ENCODE data around the gene CYP17A1.
"Not testable (repeated sequence)": the region's sequence is repeated elsewhere in the genome, so short reads cannot be mapped to it uniquely, and the experiment has no call there.

The CYP17A1 gene, protein sequence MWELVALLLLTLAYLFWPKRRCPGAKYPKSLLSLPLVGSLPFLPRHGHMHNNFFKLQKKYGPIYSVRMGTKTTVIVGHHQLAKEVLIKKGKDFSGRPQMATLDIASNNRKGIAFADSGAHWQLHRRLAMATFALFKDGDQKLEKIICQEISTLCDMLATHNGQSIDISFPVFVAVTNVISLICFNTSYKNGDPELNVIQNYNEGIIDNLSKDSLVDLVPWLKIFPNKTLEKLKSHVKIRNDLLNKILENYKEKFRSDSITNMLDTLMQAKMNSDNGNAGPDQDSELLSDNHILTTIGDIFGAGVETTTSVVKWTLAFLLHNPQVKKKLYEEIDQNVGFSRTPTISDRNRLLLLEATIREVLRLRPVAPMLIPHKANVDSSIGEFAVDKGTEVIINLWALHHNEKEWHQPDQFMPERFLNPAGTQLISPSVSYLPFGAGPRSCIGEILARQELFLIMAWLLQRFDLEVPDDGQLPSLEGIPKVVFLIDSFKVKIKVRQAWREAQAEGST

GRCh38 chr10:102837230-102837721 lies at the start of gene CYP17A1:
CYP17A1 (minus strand) TSS chr10:102837413; CDS start chr10:102837361, 52 bp downstream.
- no peak for DNase-seq (ENCODE audit: low read depth)

- no peak for DNase-seq (ENCODE audit: low read depth)
Observed at GRCh38 chr10:102880256-102880655, 43.0 kb upstream of the CYP17A1 start.

- DNase-seq (ENCODE audit: low read depth), result no peak
Observed at GRCh38 chr10:102878629-102879028, 41.4 kb upstream of the CYP17A1 start.

DNA sequence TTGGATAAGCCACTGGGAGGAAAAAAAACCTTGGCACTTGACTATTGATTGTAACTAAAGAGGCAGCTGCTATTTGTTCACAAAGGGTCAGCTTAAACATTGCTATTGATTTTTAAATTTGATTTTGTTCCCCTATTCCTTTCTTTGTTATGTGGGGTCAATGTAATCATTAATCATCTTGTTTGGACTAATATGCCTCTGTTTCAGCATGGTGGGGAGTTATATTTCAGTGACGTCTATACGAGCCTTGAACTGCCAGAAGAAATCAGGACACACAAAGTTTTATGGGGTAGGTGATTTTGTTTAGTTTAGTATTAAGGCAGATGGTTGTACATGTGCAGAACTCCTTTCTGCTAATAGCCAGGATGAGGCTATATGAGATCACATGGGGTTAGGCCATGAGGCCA lies 39.5 kb upstream of the CYP17A1 start:
- no peak for DNase-seq (ENCODE audit: low read depth)

DNA sequence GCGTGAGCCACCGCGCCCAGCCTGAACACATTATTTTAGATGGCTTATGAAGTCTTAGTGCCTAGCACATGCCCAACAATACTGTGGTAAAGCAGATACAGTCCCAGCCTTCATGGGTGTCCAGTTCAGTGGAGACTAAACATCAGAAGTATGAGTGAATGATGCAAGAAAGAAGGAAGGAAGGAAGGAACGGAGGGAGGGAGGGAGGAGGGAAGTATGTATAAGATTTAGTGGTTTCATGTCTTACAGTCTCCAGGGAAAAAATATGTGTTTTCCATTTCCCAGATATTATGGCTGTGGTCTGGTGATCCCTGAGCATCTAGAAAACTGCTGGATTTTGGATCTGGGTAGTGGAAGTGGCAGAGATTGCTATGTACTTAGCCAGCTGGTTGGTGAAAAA lies 35.0 kb upstream of the CYP17A1 start:
- no peak for DNase-seq (ENCODE audit: low read depth)

DNA sequence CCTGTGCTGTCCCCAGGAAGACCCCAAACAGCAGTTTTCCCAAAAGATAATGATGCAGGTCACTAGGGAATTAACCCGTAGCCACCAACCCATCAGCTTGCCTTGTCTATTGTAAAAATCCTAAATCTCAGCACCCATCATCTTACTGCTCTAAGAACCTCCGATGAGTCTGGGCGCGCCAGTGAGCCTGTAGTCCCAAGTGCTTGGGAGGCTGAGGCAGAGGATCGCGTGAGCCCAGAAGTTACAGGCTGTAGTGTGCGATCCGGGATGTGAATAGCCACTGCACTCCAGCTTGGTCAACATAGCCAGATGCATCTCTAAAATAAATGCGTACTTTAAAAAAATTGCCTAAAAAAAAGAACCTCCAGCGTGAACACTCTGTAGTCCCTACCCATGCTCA lies 33.0 kb upstream of the CYP17A1 start:
- DNase-seq (ENCODE audit: low read depth), result no peak

GRCh38 chr10:102869258-102870198 lies 32.3 kb upstream of the CYP17A1 start, which contains the start of gene AS3MT:
AS3MT (plus strand) TSS chr10:102869470; CDS start chr10:102869593, 123 bp downstream.
- no peak for DNase-seq (ENCODE audit: low read depth)

- DNase-seq (ENCODE audit: low read depth), result no peak
Observed at GRCh38 chr10:102868911-102869257, 31.7 kb upstream of the CYP17A1 start.

GRCh38 chr10:102865620-102866019 lies 28.4 kb upstream of the CYP17A1 start:
- DNase-seq (ENCODE audit: low read depth), result no peak

- no peak for DNase-seq (ENCODE audit: low read depth)
Observed at GRCh38 chr10:102863660-102864059, 26.4 kb upstream of the CYP17A1 start.

DNA sequence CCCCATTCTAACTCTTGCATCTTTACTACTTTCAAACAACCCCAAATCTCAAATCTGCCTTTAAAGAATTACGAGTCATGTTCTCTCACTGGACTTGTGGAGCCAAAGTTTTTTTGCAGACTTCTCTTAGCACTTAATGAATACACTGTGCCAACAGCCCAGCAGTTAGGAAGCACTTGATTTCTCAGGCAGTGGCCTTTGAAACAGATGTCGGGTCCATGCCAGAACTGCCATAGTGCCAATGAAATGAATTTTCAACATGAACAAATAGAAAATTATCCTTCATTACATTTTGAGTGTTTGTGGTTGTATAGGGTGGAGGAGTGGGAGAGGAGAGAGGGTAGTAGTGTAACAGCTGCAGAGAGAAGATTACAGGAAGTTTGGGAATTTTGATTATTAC lies 22.7 kb upstream of the CYP17A1 start:
- no peak for DNase-seq (ENCODE audit: low read depth)

- DNase-seq (ENCODE audit: low read depth), result no peak
Observed at GRCh38 chr10:102856758-102857424, 19.7 kb upstream of the CYP17A1 start.

DNA sequence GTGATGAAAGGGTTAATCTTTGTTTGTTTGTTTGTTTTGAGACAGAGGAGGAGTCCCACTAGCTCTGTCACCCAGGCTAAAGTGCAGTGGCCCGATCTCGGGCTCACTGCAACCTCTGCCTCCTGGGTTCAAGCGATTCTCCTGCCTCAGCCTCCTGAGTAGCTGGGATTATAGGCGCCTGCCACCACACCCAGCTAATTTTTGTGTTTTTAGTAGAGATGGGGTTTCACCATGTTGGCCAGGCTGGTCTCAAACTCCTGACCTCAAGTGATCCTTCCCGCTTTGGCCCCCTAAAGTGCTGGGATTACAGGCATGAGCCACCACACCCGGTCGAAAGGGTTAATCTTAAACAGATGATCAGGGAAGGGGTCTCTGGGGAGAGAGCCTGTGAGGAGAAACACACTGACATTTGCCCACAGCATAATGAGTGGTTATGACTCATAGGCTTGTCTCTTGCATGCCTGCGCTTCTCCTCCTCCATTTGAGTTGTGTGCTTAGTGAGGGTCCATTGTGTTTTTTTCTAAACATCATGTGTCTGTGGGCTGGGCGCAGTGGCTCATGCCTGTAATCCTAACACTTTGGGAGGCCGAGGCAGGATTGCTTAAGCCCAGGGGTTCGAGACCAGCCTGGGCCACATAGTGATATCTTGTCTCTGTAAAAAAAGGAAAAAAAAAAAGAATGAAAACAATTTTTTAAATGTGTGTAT lies 18.7 kb upstream of the CYP17A1 start:
- DNase-seq (ENCODE audit: low read depth), result not testable (repeated sequence)

DNA sequence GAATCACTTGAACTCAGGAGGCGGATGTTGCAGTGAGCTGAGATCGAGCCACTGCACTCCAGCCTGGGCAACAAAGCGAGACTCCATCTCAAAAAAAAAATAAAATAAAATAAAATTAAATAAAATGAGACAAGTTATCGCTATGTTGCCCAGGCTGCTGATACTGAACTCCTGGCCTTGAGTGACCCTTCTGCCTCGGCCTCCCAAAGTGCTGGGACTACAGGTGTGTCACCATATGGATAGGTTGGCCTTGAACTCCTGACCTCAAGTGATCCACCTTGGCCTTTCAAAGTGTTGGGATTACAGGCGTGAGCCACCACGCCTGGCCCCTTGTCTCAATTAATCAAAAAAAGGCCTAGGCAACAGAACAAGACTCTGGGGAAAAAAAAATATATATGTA lies 16.0 kb upstream of the CYP17A1 start:
- DNase-seq (ENCODE audit: low read depth), result not testable (repeated sequence)

- DNase-seq (ENCODE audit: low read depth), result no peak
Observed at GRCh38 chr10:102850025-102850518, 12.9 kb upstream of the CYP17A1 start.

DNA sequence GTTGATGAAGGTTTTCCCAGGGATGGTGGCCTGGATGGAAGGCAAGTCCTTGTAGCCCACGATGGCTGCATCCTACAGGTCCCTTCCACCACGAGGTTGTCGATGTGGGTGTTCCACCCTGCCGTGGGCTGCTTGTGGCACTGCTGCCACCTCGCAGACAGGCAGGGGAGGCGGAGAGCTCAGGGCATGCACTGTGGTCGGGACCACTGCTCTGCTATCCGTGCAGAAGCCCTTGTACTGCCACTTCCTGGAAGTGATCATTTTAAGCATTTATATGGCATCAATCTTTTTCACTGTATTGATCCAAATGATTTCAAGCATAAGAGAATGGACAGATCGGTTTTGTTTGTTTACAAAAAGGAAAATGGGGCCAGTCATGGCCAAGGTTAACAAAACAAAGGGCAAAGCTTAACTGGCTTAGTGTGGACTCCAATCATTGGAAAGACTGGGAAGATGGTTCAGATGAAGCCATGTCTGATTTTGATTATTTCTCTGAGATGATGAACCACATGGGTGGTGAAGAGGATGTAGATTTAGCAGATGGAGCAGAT lies 8.2 kb upstream of the CYP17A1 start:
- DNase-seq (ENCODE audit: low read depth), result no peak

DNA sequence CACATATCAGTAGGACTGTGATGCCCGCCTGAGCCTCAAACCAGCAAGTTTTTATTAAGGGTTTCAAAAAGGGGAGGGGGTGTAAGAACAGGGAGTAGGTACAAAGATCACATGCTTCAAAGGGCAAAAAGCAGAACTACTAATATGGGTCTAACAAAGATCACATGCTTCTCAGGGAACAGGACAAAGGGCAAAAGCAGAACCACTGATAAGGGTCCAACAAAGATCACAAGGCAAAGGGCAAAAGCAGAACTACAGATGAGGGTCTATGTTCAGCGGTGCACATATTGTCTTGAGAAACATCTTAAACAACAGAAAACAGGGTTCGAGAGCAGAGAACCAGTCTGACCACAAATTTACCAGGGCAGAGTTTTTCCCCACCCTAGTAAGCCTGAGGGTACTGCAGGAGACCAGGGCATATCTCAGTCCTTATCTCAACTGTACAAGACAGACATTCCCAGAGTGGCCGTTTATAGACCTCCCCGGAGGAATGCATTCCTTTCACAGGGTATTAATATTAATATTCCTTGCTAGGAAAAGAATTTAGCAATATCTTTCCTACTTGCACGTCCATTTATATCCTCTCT lies 7.1 kb upstream of the CYP17A1 start:
- DNase-seq (ENCODE audit: low read depth), result not testable (repeated sequence)

DNA sequence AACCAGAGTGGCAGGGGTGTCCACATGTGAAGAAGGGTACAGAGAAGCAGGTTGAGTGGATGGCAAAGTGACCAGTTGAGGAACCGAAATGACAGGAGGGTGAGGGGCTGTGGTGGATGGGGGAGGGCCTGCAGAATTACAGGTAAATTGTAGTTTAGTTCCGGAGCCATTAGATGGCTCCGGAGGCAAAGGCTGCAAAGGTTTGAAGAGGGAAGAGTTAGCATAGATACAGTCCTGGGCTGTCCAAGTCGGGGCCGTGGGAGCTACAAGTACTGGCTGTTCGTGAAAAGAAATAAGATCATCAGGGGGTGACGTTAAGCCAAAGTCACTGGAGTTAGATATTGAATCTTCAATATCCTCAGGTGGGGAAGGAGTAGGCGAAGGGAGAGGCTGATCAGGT lies 5.9 kb upstream of the CYP17A1 start:
- DNase-seq (ENCODE audit: low read depth), result not testable (repeated sequence)

DNA sequence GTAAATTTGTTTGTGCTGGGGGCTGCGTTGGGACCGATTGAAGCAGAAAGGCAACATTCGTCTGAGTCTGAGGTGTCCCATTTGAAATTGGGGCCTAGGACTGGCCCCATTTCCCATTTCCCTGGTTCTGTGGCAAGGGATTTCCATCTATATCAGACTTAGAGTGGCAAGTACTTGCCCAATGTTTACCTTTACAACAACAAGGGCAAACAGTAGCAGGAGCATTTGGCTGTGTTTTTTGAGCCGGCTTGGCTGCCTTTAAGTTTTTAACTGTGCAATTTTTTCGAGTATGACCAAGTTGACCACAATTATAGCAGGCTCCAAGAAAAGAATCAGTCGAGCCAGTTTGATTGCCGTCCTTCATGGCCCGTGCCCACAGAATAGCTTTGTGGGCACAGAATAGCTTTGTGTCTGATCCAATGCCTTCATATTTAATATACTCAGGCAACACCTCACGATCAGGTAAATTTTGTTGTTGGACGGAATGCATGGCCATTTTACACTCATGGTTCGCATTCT lies 4.7 kb upstream of the CYP17A1 start:
- DNase-seq (ENCODE audit: low read depth), result no peak

DNA sequence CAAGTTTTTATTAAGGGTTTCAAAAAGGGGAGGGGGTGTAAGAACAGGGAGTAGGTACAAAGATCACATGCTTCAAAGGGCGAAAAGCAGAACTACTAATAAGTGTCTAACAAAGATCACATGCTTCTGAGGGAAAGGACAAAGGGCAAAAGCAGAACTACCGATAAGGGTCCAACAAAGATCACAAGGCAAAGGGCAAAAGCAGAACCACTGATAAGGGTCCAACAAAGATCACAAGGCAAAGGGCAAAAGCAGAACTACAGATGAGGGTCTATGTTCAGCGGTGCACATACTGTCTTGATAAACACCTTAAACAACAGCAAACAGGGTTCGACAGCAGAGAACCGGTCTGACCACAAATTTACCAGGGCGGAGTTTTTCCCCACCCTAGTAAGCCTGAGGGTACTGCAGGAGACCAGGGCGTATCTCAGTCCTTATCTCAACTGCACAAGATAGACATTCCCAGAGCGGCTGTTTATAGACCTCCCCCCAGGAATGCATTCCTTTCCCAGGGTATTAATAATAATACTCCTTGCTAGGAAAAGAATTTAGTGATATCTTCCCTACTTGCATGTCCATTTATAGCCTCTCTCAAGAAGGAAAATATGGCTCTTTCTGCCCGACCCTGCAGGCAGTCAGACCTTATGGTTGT lies 1.2 kb upstream of the CYP17A1 start:
- DNase-seq (ENCODE audit: low read depth), result not testable (repeated sequence)
